ENCODE results near the gene HPCAL1.

DNA sequence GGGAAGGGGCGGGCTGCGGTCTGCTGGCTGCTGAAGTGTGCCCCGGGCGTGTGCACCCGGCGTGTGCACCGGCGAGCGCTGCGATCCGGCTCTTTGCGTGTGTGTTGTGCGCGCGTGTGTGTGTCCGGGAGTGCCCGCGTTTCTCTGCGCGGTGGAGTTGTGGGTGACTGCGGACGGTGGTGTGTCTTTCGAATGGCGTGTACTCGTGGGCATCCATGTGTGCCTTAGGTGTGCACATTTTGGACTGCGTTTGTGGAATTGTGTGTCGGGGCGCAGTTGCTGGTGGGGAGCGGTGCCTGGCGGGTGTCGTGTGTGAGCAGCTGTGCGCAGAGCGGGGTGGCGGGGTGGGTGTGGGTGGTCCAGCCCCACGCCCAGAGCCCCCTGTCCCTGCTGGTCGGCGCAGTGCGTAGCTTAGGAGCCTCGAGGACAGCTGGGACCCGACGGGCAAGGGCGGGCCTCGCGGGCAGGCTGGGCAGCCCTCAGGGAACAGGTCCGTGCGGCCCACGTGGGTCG, 533 bp downstream of the HPCAL1 start:
- TF ChIP-seq, protein P1, sequence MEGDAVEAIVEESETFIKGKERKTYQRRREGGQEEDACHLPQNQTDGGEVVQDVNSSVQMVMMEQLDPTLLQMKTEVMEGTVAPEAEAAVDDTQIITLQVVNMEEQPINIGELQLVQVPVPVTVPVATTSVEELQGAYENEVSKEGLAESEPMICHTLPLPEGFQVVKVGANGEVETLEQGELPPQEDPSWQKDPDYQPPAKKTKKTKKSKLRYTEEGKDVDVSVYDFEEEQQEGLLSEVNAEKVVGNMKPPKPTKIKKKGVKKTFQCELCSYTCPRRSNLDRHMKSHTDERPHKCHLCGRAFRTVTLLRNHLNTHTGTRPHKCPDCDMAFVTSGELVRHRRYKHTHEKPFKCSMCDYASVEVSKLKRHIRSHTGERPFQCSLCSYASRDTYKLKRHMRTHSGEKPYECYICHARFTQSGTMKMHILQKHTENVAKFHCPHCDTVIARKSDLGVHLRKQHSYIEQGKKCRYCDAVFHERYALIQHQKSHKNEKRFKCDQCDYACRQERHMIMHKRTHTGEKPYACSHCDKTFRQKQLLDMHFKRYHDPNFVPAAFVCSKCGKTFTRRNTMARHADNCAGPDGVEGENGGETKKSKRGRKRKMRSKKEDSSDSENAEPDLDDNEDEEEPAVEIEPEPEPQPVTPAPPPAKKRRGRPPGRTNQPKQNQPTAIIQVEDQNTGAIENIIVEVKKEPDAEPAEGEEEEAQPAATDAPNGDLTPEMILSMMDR (IDR thresholded peaks at IDR 0.05), result no peak
- no peak for TF ChIP-seq POLR2A (IDR thresholded peaks at IDR 0.05)
- no peak for TF ChIP-seq EP300 (IDR thresholded peaks at IDR 0.05)

Data from tibial nerve (tissue), 4 donors.